NCI-H2196 (cell line): ENCODE data around the gene CT47C1.

ENCODE experiments used
- DNase-seq: peaks from one replicate; lab custom pipeline; 2025; ENCODE audit not compliant: unreplicated experiment; lab: John Stamatoyannopoulos, UW

Gene CT47C1

DNA sequence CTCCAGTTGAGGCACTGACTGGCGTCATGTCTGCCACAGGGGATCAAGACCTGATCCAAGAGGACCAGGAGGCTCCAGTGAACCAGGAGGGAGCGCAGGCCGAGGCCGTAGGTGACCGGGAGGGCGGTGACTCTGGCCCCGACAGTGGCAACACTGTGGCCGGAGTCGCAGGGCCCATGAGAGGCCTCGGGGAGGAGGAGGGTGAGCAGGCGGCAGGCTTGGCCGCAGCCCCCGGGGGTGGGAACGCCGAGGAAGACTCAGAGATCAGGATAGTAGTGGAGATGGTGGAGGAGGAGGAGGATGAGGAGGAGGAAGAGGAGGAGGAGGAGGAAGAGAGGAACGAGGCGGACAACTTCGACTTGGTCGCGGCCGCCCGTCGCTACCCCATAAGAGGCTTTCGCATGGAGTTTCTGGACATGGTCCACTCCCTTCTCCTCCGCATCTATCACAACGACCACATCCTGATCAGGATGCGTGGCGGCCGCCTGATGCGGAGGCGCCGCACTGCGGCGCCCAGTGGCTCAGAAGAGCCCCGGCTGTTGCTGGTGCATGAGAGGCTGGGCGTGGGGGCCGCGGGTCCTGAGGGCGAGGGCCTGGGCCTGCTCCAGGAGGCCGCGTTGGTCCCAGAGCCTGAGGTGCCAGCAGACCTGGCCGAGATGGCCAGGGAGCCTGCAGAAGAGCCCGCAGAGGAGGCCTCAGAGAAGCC, 560 bp downstream of the CT47C1 start:
- DNase-seq: no peak

DNA sequence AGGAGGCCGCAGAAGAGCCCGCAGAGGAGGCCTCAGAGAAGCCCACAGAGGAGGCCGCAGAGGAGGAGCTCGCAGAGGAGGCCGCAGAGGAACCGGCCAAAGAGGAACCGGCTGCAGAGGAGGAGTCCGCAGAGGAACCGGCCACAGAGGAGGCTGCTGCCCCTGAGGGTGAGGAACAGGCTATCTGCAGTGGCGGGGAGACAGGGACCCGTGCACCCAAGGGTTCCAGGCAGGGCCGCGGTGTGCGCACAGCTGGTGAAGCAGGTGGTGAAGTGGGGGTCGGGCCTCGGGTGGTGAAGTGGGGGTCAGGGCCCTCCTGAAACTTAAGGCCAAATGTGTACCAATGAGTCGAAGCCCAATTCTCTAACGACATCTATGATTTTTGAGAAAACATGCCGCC, 1.1 kb downstream of the CT47C1 start:
- DNase-seq: no peak

DNA sequence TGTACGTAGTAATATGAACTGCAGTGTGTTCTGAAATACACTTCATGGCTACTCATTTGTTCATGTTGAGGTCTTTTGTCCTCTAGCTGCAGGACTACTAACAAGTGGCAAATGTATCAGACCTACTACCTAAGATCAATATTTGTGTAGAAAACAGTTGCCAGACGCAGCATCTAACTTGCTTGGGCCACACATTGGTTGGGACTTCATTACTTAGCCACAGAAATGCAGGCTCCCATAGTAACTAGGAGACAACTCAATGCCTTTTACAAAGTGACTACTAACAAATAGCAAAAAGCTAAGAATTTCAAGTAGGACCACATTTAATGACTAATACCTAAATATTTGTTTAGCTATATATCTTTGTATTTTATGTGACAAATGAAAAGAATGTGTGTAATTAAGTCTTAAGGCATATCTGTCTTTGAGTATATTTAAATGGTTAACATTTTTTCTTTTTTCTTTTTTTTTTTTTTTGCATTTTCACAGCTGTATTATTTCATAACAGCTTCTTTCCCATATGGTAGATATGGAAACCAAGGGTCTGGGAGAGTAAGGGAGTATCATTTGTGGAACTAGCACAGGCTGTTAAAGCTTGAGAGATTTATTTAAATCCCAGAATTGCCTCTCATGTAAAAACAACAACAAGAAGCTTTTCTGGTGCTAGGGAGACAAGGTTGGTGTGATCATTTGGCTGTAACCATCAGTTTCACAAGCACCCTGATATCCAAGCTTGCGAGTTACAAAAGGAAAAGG, 2.7 kb downstream of the CT47C1 start:
- DNase-seq: no peak

DNA sequence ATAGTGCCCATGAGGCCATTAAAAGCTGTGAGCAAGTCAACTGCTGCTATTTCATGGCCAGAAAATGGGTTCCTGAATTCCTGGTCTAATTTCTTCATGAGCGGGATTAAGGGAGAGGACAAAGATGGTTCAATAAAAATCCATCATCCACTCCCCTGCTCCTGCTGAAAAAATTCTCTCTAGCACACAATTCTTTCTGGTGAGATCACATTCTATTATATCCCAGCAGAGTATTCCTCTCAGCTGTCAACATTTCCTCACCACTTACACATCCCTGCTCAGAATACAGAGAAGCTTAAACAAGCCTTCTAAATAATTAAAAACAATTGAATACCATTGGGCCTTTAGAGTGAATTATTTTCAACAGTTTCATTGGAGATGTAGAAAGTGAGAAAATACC, 9.5 kb downstream of the CT47C1 start:
- DNase-seq: no peak

DNA sequence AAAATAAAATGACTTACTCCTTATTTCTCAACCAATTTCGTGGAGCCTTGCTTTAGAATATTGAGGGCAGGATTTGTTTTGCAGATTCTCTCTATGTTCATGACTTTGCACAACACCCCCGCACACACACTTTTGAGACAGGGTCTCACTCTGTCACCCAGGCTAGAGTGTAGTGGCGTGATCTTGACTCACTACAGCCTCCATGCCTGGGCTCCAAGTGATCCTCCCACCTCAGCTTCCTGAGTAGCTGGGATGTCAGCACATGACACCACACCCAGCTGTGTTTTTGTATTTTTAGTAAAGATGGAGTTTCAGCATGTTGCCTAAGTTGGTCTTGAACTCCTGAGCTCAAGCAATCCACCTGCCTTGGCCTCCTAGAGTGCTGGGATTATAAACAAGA, 12.0 kb downstream of the CT47C1 start:
- no peak for DNase-seq

DNA sequence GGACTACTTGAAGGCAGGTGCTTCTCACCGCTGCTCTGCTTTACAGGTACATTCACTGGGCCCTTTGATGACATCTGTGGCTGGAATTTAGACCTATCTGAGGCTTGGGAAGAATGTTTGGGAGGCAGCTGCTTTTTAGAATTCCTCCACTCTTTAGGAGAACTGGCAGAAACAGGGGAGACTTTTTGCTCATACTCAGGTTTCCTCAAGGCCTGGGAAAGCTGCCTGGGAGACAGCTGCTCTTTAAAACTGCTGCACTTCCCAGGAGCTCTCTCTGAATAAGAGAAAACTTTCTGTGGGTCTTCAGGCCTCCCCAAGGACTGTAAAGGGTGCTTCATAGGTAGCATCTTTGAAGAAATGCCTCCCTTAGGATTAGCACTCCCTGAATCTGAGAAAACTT, 14.3 kb downstream of the CT47C1 start:
- no peak for DNase-seq

DNA sequence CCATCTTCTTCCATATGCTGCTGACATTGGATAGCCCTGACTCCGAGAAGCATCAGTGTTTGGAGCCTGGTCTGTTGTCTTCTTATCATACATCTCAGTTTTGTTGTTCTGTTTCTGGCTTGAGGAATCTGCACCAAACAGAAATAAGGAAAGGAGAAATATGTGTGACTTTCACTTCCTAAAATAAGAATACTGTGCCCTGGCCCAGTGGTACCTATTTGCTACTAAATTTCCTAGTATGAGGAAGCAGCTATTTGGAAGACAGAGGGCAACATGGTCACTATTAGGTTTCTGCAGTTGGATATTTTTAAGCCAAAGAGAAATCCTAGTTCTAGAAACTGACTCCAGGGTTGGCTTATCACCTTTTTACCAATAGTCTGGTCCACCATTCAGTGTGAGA, 16.8 kb downstream of the CT47C1 start:
- DNase-seq: no peak

DNA sequence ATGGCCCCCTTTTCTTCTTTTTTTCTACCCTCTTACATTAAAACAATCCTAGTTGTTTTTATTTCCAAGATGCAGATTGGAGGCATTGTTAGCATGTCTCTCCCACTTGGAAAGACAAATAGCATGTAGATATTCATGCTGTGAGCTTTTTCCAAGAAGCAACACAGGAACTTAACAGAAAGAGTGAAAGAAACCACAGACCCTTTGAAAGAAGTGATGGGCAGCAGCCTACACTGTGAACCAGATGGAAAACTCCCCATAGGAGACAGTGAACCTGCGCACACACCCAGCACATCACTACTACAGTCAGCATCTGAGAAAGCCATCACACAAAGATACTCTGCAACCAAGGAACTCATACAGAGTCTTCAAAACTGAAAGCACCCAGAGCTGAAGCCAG, 17.8 kb downstream of the CT47C1 start:
- no peak for DNase-seq

DNA sequence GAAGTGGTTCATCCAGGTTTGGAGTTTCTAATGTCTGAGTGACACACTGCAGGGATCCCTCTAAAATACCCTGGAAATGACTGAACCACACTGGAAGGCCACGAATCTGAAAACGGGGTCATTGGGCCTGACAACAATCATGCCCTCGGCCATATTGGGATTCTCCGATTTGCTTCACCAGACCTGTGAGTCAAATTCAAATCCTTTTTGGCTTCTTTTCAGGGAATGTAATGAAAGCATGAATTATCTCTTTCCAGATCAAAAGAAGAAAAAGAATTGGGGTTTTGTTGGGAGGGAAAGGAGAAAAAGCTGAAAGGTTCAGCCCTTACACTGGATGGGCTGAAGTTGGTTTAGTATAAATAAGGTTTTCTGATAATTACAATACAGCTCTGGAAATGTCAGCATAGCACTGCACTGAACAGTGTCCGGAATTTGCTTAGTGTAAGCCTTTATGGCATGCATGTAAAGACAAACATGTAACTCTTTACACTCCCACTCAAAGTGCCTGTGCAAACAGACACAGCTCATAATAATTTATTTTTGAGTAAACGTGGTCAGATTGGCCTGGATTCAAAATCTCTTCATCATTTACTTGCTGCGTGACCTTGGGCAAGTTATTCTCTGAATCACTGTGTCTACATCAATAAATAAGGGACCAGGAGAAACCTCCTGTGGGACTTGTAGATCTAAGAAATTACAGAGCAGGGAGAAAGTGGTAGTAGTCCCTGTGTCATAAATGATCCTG, 21.4 kb downstream of the CT47C1 start:
- DNase-seq: no peak

DNA sequence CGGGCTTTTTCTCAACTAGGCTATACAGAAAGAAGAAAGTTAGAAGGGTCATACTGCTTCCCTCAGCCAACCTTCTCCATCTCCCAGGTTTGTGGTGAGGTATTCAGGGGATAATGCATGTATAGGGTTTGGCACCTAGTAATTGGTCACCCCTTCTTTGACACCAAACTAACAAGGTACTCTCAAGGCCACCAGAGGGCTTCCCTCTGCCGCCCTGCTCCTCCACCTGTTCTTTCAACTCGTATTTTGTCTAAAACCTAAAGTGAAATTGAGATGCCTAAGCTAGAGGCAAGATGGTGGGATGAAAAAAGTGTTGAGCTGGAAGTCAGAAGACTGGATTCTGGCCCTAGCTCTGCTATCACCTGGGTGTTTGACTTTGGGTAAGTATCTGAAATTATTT, 22.0 kb downstream of the CT47C1 start:
- DNase-seq: no peak

DNA sequence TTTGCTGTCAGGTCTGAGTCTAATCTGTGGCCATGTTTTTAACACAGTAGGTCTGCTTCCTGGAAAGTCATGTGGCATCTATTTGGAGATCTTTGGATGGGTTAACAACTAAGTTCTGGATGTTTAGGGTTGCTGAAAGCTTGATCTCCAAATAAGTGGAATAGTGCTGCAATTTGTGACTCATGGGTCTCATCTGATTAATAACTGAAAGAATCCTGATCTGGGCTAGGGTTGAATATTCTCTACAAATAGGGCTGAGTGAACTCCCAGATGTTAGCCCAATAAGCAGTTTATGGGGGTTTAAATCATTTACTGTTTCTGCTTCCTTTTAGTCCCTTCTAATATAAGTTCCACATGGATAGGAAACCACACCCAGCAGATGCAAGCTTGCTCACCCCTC, 23.1 kb downstream of the CT47C1 start:
- no peak for DNase-seq

DNA sequence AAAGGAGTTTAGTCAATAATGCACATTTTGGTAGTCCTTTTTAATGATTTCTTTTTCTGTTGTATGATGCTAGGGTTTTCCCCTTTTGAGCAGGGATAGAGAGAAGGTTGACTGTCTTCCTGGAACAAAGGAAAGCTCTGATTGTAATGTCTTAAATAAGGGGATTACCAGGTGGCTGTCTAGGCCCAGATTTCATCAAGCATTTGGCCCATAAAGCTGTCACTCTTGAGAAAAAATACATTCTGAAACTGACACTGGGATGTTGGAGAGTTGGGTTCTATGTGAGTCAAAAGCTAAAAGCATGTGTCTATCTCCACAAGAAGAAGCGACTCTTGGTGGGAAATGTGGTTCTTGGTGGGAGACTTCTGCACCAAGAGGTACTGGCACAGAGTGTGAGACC, 28.4 kb downstream of the CT47C1 start:
- DNase-seq: no peak

DNA sequence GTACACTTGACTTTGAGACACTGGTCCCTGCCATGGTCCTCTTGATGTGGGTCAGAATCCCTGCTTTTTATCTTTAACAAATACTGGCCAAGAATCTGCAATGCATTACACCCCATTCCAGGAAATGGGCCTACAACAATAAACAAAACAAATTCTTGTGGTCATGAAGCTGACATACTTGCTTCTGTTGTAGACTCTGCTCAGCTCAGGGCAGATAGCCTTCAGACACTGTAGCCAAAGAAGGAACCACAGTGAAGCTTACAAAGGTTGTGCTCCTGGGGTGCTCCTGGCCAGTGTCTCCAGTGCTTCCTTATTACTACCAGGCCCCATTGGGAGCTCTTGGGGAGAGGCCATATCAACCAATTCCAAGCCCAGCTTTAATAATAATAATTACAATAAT, 33.0 kb downstream of the CT47C1 start:
- DNase-seq: no peak

DNA sequence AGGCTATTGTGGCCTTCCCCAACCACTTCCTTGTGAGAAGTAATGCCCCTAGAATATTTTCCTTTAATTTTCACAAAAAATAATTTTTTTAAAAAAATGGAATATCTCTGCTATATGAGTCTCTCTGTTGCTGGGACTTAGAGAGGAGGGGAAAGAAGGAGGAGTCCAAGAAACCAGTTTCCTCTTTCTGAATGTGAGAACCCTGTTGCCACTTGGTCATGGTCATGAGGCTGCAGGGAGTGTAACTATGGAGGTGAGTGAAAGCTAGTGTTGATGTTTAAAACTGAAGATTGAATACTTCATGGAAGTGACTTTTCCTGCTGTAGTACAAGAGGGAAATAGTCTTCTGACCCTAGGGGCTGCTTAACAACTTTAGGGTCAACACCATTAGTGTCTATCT, 34.4 kb downstream of the CT47C1 start:
- DNase-seq: no peak

DNA sequence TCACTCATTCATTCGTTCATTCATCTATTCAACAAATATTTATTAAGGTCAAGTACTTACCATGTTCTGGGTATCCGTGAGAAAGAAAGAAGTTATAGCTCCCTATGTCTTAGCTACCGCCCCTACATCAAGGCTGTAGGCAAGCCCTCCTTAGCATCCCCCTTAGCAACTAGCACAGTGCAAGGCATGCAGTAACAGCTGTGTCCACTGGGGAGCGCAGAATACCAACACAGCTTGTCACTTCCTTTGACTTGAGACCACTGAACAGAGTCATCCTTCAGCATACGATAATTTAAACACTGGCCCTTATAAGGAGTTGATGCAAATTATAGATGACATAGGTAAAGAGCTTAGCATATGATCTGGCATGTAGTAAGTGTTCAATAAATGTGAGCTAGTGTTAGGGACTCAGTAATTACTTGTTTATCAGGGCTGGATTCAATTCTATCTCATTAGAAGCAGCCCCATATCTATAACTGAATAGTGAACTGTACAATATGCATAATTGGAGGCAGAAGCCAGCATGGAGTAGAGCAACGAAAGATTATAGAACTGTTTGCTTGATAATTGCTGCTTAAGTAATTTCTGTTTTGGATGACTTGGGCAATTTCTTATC, 46.1 kb downstream of the CT47C1 start:
- DNase-seq: no peak

DNA sequence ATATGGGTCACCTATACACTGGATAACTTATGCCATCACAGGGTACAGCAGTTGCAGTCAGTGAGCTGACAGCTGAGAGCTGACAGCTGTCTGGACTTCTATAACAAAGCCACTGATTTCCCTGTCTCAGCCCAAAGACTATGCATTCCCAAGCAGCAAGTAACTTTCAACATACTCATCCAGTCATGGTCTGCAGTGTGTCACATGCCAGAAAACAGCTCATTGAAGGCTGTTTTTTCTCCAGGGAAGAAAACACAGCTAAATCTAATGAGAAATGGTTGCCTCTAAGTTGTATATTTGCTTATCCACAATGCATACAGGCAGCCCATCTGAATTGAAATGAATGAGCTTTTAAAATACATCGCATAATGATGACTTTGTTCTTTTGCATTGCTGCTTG, 48.5 kb downstream of the CT47C1 start:
- no peak for DNase-seq
